Fibroblast of skin of right biceps (primary cell): Measurements from ENCODE around the gene KLHDC8A.
"Not testable (repeated sequence)": the region's sequence is repeated elsewhere in the genome, so short reads cannot be mapped to it uniquely, and the experiment has no call there.

ENCODE experiments used
- DNase-seq: peaks from one replicate; pipeline ENCODE4 v3.0.0-alpha.2; 2013

The KLHDC8A gene

DNA sequence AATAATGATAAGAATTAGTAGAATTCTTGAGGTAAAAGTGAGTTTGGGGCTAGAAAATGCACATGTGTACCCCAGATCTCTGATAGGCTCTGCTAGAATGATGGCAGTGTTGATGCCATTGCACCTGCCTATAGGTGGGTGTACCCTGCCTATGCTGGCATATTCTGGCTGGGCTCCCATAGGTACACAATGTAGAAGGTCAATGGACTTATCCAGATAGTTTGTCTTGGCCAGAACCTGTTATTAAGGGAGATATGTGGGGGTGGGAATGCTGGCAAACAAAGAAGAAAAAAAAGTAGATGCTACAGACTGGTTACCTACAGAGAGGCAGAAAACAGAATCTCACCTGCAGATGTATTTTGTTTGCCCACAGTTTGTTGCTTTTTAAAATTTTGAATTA, 14.1 kb upstream of the KLHDC8A start:
- no peak for DNase-seq

DNA sequence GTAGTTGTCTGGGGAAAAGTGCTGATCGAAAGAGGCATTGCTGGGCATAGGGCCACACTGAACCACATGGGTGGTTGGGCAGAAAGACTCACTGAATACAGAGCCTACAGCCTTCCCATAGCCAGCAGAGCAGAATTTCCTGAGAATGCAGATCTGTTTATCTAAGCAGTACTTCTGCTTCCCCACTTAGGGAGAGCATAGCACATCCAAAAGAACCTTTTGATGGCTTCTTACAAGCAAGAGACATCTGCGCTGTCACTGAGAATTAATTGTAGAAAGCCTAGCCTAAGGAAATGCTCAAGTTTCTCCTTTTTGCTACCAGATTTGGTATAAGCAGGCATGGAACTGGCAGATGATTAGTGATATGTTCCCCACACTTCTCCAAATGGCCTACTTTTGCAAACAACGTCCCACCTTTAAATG, 13.0 kb upstream of the KLHDC8A start:
- no peak for DNase-seq

DNA sequence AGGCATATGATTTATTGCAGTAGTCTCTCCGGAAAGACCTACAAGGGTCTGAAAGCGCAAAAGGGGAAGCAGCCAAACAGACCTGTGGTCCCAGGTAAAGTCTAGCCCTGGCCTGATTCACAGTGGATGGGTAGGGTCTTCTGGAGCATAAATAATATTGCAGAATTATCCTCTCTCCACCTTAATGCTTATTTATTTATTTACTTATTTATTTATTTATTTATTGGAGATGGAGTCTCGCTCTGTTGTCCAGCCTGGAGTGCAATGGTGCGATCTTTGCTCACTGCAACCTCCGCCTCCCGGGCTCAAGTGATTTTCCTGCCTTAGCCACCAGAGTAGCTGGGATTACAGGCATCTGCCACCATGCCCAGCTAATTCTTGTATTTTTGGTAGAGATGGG, 11.8 kb upstream of the KLHDC8A start:
- DNase-seq = no peak

DNA sequence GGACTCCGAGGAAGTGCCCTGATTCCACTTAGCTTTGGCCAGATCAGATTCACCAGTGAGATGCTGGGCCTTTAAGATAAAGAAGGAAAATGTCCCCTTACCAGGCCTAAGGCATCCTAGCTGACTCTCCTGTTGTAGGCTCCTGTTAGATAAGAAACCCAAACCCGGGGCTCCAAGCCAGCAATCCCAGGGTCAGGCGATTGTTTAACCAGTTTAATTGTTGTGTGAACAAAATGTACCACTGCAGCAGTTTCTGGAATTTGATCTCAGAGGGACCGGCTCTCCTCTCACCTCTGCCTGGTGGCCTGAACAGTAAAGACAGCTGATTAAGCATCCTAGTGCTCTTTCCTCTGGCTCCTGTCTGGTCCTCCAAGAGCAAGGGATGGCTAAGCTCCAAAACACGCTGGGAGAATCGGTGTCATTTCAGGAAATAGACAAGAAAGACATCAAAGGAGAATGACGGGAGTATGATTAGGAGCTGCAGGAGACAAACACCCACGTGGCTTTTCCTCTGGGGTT, 9.3 kb upstream of the KLHDC8A start:
- DNase-seq = peak; percentile 14

DNA sequence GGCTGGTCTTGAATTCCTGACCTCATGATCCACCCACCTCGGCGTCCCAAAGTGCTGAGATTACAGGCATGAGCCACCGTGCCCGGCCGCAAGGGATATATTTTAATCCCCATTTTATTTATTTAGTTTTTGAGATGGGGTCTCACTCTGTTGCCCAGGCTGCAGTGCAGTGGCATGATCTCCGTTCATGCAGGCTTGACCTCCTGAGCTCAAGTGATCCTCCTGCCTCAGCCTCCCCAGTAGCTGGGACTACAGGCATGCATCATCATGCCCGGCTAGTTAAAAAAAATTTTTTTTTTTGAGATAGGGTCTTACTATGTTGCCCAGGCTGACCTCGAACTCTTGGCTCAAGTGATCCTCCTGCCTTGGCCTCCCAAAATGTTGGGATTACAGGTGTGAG, 8.4 kb upstream of the KLHDC8A start:
- DNase-seq = not testable (repeated sequence)

DNA sequence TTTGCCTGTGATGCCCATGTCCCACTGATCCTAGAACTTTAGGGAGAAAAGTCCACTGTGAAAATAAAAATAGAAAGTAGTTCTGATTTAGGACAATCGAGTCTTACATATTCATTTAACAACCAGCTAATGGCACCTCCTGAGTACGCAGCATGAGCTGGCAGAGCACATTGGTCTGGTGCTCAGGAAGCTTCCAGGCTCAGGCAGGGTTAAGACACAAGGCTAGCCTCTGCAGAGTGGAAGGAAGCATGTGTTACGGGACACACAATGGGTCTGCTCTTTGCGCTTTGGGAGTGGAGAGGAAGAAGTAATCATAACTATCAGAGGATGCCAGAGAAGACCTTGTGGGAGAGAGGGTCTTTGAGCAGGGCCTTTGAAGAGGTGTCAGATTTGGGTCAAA, 4.2 kb upstream of the KLHDC8A start:
- no peak for DNase-seq

DNA sequence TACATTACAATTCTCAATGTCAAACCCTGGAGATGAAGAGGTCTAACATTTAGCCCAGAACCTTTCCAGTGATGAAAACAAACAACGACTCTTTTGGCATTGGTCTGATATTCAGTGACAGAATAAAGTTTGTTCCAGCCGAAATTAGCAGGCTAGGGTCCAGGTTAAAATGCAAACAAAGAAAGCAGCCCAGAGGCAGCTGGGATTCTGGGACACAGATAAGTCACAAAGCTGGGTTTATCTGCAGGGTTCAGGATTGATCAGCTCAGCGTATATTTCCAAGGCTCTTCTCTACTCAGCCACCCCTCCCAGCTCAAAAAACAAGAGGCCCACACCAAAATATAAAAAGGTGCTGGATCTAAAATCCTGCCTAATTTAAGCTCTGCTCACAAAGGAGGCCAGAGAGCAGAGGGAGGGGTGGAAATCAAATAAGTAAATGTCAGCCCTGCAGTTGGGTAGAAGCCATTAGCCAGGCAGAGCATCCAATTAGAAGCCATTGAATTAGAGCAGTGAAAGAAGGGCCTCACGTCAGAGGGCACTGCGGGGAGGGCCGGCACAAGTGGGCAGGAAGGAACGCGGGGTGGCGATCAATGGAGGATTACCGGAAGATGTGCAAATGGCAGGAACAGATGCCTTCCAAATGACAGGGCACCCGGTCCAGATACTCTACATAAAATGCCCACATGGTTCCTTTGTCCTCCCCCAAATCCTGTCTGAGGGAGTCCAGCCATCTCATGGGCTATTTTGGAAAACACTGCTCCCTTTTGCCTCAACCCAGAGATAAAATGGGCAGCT, 3.2 kb upstream of the KLHDC8A start:
- no peak for DNase-seq

DNA sequence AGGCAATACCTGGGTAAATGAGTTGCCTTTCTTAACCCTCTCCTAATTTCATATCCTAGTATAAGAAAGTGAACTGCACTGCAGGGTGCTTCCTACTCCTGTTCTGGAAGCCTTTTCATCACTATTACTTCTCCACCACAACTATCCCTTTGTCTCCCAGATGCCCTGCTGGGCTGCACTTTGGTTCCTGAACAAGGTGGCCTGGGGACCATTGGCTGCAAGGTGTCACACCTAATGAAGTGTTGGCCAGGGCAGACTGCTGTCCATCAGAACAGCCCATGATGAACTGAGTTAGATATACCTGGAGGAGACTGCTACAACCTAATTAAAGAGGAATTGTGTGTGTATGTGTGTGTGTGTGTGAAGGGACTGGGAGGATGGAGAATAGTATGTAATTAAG, 1.9 kb upstream of the KLHDC8A start:
- no peak for DNase-seq

DNA sequence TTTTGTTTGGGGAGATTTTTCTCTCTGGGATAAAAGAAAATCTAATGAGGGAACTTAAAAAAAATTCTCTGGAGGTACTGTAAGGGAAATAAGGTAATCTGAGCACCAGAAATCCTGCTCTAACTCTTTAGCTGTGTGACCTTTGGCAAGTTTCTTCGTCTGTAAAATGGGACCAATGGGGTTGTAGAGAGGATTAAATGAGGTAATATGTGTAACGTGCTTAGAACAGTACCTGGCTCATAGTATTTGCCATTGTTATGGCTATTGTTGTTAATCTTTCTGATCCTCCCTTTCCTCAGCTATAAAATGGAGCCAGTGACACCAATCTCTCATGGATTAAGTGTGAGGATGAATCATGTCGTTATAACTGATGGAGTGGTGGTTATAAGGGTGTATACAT, 845 bp upstream of the KLHDC8A start:
- no peak for DNase-seq

DNA sequence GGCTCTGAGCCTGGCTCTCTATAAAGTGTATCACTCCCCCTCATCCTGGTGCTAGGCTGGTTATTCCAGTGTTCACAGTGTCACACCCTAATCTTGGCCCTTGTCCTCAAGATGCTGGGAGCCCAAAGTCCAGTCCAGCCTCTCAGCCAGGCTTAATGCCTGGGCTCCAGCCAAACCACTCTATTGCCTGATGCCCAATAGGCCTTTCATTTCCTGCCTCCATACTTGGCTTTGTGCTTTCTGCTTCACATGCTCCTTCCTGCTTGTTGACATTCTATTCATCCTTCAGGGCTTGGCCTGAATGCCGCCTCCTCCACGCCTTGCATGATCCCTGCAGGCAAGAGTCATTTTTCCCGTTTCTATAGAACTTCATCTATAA, 1.7 kb downstream of the KLHDC8A start:
- DNase-seq = peak; percentile 8

DNA sequence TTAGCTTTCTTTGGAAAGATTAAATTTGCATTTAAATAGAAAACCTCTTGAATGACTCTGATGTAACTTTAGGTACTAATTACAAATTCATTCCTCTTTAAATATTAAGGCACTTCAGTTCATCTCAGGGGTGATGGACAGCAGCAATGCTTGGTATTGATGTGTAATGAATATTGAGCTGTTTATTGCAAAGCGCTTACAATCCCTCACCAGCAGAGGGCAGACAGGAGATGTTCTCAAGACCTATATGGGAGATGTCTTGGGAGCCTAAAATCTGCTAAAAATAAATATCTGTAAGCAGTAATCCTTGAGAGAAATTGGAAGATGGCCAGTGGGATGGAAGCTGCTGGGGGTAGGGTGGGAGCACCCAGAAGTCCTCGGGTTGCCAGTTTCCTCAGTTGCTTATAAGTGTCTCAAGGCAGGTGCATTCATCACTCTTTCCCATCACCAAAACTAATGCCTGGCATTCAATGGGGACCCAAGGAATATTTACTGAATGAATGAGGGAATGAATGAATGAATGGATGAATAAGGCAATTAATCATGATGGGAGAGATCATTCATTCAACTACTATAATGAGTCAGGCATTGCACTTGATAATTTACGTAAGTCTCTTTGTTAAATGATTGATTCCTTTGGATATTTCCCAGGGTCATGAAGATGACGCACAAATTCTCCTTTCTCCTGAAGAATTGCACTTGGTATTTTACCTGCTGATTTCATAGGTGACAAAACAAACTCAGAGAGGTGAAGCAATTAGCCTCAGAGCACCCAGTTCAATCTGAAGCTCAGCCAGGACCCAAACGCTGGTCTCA, 2.3 kb downstream of the KLHDC8A start:
- DNase-seq = peak; percentile 68

DNA sequence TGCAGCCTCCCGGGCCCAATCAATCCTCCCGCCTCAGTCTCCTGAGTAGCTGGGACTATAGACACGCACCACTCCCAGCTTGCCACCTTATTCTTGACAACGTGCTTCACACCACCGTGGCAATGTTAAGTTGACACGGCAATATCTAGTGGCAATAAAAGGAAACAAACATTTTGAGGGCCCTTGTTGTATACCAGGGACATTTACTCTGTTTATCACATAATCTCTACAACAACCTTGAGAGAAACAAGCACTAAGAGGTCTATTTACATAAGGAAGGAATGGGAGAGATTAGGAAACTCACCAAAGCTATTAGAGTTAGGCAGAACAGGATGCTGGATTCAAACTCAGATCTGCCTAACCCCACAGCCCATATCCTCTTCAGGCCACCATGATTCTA, 3.1 kb downstream of the KLHDC8A start:
- DNase-seq = no peak

DNA sequence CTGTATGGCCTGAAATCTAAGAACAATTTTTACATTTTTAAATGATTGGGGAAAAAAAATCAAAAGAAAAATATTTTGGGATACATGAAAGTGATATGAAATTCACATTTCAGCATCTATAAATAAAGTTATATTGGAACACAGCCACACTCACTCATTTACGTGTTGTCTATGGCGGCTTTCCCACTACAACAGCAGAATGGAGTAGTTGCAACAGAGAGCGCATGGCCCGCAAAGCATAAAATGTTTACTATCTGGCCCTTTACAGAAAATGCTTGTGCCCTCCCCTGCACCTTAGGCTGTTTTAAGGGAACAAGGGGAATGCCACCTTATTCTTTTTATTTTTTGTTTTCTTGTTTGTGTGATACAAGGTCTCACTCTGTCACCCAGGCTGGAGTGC, 3.5 kb downstream of the KLHDC8A start:
- DNase-seq = no peak

DNA sequence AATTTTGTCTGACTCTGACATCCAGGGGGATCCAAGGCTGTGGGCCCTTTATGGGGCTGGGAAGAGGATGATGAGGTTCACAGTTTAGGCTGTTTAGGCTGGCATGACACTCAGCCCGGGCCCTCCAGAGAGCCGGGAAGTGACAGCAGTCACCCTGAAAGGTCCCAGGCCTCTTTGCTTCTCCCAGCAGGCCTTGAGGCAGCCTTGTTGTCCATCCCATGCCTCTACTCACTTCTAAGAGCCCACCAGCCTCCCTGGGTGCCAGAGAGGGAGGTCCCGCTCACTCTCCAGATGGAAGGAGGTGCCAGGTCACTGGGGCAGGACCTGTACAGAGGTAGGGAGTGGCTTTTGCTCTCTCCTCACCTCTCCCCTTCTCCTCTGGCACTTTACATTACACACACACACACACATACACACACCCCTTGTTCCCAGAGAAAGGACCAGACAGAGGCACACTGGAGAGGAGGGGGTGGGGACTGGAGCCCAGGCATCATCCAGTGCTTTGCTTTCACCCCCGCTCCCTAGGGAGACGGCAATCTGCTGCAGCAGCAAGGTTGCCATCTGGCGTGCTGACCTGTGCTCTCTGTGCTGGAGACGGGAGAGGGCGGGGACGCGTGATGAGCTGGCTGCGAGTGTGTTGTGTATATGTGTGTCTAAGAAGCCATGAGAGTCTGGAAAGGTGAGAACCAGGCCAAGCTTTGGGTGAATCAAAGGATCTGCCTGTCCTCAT, 4.6 kb downstream of the KLHDC8A start:
- peak; percentile 44 for DNase-seq

DNA sequence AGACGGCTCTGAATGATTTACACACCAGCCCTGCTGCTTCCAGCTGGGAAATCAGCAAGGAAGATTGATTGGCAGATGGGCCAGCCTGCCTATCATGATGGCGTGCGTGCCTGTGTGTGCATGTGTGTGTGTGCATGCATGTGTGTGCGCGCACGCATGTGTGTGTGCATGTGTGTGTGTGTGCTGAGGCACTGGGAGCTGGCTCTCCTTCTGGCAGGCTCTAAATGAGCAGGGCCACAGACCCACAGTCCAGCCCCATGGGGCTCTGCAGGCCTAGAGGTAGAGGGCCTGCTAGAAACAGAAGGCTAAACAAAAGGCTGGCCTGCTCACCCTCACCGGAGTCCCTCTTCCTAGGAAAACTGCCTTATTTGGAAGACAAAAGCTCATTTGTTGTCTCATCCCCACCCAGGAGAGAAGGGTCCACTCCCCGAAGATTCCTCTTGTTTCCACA, 6.0 kb downstream of the KLHDC8A start:
- DNase-seq = no peak

DNA sequence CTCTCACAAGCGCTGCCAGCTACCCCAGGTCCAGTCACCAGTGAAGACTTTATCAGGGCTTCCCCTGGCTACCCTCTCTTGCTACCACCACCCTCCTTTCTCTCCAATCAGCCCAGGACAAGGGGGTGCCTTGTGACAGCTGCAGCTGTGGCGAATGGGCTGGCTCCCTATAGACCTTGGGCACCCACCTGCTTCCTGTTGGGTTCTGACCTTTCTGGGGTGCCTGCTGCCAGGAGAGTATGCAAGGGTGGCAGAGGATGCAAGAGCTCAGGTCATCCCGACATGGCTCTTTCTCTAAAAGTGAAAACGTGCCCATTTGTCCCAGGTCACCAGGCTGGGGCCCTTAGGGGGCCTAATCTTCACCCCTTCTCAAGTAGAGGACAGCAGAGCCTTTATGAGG, 6.6 kb downstream of the KLHDC8A start:
- no peak for DNase-seq

DNA sequence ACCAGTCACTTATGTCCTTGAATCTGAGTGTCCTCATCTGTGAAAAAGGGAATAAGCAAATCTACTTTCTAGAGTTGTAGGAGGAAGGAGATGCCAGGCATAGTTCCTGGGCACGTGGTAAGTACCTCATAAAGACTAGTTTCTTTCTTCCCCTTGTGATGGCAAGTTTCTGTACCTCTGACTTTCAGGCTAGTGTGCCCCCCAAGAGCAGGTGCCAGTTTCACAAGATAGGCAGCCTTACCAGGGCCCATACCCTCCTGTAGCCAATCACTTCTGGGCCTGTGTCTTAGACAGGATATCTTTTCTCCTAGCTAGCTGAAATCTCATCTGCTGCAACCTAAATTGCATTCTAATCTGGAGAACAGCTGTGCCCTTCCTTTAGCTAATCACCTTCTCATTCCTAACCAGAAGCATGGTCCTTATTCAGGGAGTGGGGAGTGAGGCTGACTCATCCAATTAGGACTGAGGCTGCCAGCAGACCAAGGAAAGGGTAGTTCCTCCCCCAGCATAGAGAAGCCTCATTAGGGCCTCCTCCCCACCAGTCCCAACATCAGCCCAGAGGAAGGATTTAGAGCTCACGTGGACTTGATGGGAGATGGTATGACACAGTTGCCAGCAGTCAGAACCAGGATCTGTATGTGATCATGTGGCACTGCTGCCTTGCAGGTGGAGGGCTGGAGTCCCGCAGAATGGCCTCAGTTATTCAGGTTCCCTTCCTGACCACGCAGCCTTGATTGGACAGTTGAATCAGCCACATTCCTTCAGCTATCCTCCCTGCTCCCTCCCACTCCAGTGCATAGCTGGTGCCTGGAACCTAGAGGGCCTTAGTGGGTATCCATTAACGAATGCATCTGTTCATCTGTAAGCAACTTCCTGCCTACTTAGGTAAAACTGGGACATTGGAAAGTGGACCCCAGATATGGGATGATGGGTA, 7.9 kb downstream of the KLHDC8A start:
- peak; percentile 25 for DNase-seq

DNA sequence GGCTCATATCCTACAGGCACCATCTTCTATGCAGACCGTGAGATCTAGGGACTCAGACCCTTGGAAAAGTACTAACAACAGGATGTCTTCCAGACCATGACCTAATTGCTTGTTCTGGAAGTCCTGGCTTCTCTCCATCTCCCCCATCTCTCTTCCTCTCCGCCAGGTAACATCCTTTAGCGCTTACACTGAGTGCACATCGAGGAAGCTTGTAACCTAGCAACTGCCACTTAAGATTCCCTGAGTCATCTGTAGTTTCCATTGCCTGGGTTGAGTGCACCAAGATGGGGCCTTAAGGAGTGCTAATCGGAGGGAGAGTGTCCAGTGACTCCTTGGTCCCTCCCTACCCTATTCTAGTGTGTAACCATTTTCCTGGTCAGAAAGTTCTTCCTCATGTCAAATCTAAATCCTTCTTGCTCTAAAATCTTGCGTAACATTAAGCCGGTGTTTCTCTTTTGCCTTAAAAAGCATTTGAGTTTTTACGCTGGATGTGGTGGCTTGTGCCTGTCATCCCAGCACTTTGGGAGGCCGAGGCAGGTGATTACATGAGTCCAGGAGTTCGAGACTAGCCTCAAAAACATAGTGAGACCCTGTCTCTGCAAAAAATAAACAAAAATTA, 9.7 kb downstream of the KLHDC8A start:
- DNase-seq = peak; percentile 22

DNA sequence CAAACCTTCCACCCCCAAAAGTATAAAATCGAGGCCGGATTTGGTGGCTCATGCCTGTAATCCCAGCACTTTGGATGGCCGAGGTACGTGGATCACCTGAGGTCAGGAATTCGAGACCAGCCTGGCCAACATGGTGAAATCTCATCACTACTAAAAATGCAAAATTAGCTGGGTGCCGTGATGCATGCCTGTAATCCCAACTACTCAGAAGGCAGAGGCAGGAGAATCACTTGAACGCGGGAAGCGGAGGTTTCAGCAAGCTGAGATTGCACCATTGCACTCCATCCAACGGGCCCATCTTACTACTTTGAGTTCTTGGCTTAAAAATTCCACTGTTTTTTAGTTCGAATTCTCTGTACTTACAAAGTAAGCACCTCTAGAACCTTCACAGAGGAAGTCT, 11.0 kb downstream of the KLHDC8A start:
- no peak for DNase-seq

DNA sequence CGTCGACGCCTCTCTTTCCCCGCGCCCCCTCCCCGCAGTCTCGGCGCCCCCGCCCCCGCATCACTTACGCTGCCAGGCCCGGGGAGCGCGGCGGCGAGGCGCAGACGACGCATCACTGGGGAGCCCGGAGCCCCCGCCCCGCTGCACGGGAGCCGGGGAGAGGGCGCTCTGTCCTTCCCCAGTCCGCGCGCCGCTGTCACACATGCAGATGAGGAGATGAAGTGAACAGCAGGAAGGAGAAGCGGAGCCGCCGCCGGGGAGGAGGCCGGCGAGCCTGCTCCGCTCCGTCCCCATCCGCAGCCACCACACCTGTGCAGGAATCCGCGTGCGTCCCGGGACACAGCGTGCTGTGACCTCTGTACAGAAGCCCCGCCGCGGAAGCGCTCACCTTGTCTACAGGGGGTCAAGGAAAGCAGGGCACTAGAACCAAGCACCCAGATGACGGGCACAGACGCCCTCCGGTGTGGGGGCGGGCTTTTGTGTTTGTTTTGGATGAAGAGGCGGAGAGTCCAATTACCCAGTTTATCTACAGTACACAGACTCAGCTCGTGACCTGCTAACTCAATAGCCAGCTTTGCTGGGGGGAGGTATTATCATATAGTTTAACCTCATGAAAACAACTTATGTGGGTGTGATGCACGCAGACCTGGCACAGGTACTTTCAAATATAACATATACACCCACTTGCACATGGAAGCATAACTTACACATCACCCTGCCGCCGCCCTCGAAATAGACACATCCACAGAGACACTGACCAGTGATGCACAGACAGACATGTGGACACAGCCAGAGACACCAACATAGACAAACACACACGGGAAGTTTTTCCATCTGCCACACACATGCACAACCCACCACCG, 12.4 kb downstream of the KLHDC8A start:
- DNase-seq = no peak
